Measurements from ENCODE around the gene SNX5. TPM values are rescaled to one million over a fixed set of nuclear protein-coding genes. Genes with fewer than 3 reads are reported as not detected.

The SNX5 gene
- total RNA-seq, 4 donors from 2014 or later, result 49.8 to 88.8 (median 60.9) TPM

DNA sequence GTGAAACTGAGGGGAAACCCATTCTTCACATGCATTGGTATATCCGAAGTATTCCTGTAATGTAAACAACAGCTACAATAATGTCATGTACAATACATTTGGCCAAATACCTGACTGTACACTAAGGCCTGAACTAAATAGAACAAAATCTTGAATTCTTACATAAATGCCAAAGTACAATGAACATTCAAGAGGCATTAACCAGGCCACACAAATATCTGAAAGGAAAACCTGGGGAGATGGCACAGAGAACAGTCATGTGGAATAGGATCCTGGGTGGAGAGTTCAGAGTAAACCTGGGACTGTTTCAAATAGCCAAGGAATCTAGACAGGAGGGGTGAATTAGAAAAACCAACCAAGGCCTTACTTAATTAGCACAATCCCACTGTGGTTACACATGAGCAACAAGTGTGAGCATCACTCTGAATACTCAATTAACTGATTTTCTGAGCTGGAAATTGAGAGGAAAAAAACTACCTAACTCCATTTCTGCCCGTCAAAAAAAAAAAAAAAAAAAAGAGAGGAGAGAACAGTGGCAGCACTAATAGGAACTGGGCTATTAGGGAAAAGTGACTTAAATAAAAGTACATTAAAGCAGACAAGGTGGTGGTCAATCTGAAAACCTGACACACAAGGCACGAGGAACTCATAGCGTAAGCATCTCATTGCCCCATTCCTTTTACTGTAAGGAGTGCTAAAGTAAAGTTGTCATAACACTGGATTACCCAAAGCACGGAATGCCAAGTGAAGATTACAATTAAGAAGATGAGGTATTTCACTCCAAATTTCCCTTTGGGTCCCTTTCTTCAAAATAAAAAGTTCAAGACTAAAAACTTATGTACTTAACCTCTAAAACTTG lies 10.9 kb downstream of the SNX5 start:
- Histone ChIP-seq H3K36me3 (peaks cover 0 to 36% of the 10 kb centered on the region in 2 donors), H3K9me3 (no peaks in the 10 kb centered on the region), H3K27me3 (no peaks in the 10 kb centered on the region), H3K4me3 (no peak overlapping the region), H3K4me1 (peaks cover 55 to 60% of the 10 kb centered on the region in 2 donors), H3K27ac (peak overlapping the region; percentile 14 to 98 (median 34))
- ATAC-seq (no peak), DNase-seq (no peak)
- in situ Hi-C loops (cut with MboI; ENCODE audit: low sequenced_read_pairs in 4 of 4), result loop anchor here in 2 of 4 donors (5.0 to 25.0 kb wide), 3 partner anchors 40 to 555 kb away; partner anchors contain the start of genes KAT14 (in 1 of the 2), PET117 (in 1 of the 2) and SEC23B (in 1 of the 2)
- TF ChIP-seq POLR2A (IDR thresholded peaks at IDR 0.05), result no peak
- TF ChIP-seq, protein P1, sequence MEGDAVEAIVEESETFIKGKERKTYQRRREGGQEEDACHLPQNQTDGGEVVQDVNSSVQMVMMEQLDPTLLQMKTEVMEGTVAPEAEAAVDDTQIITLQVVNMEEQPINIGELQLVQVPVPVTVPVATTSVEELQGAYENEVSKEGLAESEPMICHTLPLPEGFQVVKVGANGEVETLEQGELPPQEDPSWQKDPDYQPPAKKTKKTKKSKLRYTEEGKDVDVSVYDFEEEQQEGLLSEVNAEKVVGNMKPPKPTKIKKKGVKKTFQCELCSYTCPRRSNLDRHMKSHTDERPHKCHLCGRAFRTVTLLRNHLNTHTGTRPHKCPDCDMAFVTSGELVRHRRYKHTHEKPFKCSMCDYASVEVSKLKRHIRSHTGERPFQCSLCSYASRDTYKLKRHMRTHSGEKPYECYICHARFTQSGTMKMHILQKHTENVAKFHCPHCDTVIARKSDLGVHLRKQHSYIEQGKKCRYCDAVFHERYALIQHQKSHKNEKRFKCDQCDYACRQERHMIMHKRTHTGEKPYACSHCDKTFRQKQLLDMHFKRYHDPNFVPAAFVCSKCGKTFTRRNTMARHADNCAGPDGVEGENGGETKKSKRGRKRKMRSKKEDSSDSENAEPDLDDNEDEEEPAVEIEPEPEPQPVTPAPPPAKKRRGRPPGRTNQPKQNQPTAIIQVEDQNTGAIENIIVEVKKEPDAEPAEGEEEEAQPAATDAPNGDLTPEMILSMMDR (IDR thresholded peaks at IDR 0.05 in 4 of 5, conservative IDR thresholded peaks at IDR 0.05 in 1 of 5), result no peak
- intact Hi-C loops (cut with DNase I; ENCODE audit: low total_unique reads), result loop anchor here (2.0 kb wide), 1 partner anchor 39 kb away; no protein-coding TSS in a partner anchor

DNA sequence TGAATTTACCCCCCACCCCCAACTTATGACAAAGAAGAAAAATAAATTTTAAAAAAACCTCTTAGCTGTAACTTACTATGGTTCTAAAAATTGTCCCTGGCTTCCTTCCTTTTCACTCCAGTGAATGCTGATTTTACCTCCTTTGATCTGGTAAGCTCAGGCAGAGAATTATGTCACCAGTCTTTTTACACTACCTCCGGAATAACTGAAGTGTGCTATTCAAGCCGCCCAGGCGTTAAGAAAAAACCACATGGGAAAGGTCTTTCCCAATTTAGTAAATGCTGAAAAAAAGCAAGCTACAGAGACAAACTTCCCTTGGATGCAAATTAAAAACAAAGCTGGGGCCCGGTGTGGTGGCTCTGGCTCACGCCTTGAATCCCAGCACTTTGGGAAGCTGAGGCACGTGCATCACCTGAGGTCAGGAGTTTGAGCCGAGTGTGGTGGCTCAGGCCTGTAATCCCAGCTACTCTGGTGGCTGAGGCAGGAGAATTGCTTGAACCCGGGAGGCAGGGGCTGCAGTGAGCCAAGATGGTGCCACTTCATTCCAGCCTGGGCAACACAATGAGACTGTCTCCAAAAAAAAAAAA lies 12.4 kb downstream of the SNX5 start:
- in situ Hi-C loops (cut with MboI; ENCODE audit: low sequenced_read_pairs in 4 of 4), result loop anchor here in 2 of 4 donors (5.0 to 25.0 kb wide), 3 partner anchors 41 to 556 kb away; partner anchors contain the start of genes KAT14 (in 1 of the 2), PET117 (in 1 of the 2) and SEC23B (in 1 of the 2)
- H3K36me3 ChIP-seq, result peaks cover 0 to 52% of the 10 kb centered on the region in 2 donors
- intact Hi-C loops (cut with DNase I; ENCODE audit: low total_unique reads), result no loop called here

DNA sequence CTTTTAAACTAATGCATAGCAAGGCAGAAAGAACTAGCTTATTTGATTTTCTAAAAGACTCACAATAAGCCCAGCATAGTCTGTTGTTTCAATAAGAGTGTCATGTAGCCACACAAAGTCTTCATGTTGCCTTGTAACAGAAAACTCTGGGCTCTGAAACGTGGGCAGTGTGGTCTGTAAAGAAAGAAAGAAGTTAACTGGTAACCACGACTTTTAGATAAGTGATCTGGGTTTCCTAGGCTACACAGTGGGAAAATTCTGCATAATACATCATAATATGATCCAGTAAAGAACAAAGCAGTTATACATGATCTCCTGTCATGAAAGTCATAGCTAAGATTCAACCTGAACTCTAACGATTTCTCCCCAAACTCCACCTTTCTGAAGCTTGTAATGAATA lies 13.3 kb downstream of the SNX5 start:
- no peak for DNase-seq
- no peaks in the 10 kb centered on the region for H3K27me3 ChIP-seq
- no peaks in the 10 kb centered on the region for H3K9me3 ChIP-seq
- H3K4me1 ChIP-seq, result peaks cover 34 to 42% of the 10 kb centered on the region in 2 donors
- H3K36me3 ChIP-seq, result peaks cover 0 to 61% of the 10 kb centered on the region in 2 donors
- in situ Hi-C loops (cut with MboI; ENCODE audit: low sequenced_read_pairs in 4 of 4), result loop anchor here in 2 of 4 donors (5.0 to 25.0 kb wide), 3 partner anchors 42 to 557 kb away; partner anchors contain the start of genes KAT14 (in 1 of the 2), PET117 (in 1 of the 2) and SEC23B (in 1 of the 2)
- ATAC-seq, result no peak
- TF ChIP-seq, protein P1 (IDR thresholded peaks at IDR 0.05 in 4 of 5, conservative IDR thresholded peaks at IDR 0.05 in 1 of 5), result no peak
- TF ChIP-seq POLR2A (IDR thresholded peaks at IDR 0.05), result no peak
- no peak overlapping the region for H3K4me3 ChIP-seq
- no peak overlapping the region for H3K27ac ChIP-seq
- intact Hi-C loops (cut with DNase I; ENCODE audit: low total_unique reads), result no loop called here

More for the DNA sequence above, 12.4 kb downstream of the SNX5 start:
- peaks cover 41 to 50% of the 10 kb centered on the region in 2 donors for H3K4me1 ChIP-seq
- H3K9me3 ChIP-seq, result no peaks in the 10 kb centered on the region
- no peak overlapping the region for H3K4me3 ChIP-seq
- DNase-seq (no peak), ATAC-seq (no peak)
- no peak overlapping the region for H3K27ac ChIP-seq
- TF ChIP-seq, protein P1 (IDR thresholded peaks at IDR 0.05 in 4 of 5, conservative IDR thresholded peaks at IDR 0.05 in 1 of 5), result no peak
- no peak for TF ChIP-seq POLR2A (IDR thresholded peaks at IDR 0.05)
- H3K27me3 ChIP-seq, result no peaks in the 10 kb centered on the region

DNA sequence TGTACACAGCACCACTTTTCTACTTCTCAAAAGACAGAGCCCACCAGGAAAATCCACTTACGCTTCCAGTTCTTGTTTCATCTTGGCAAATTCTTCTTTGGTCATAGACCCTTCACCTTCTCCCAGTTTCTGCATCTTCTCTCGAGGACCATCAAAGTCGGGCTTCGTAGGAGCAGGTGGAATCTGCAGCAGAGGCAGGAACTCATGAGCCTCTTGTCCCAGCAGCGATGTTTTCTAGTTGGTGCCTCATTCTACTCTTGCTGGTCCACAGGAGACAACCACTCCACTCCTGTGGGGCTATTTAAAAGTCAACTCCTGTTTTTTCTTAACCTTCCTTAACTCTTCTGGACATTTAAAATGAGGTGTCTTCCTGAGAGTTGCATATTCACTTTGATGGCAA lies 14.7 kb downstream of the SNX5 start:
- ATAC-seq, result no peak
- TF ChIP-seq, protein P1 (IDR thresholded peaks at IDR 0.05 in 4 of 5, conservative IDR thresholded peaks at IDR 0.05 in 1 of 5), result no peak
- TF ChIP-seq POLR2A (IDR thresholded peaks at IDR 0.05), result no peak
- no peaks in the 10 kb centered on the region for H3K27me3 ChIP-seq
- H3K4me3 ChIP-seq, result no peak overlapping the region
- peaks cover 0 to 74% of the 10 kb centered on the region in 2 donors for H3K36me3 ChIP-seq
- in situ Hi-C loops (cut with MboI; ENCODE audit: low sequenced_read_pairs in 4 of 4), result loop anchor here in 2 of 4 donors (25.0 kb wide), 2 partner anchors 183 to 558 kb away; partner anchors contain the start of genes KAT14 (in 1 of the 2), PET117 (in 1 of the 2) and SEC23B (in 1 of the 2)
- H3K9me3 ChIP-seq, result no peaks in the 10 kb centered on the region
- H3K27ac ChIP-seq, result no peak overlapping the region
- intact Hi-C loops (cut with DNase I; ENCODE audit: low total_unique reads), result no loop called here
- no peak for DNase-seq
- H3K4me1 ChIP-seq, result peaks cover 20 to 30% of the 10 kb centered on the region in 2 donors

Measured in gastrocnemius medialis (tissue), 4 donors.